HG03060 (cell line): Measurements from ENCODE around the gene CCT5.

ENCODE experiments used
- ATAC-seq: cut with Tn5 transposase; IDR thresholded peaks from one replicate; pipeline ENCODE4 v1.9.1; 2021; ENCODE audit warnings: low read depth, moderate number of reproducible peaks; ENCODE audit not compliant: unreplicated experiment

The CCT5 gene

GRCh38 chr5:10249948-10250805 is at the start of gene CCT5:
Gene CCT5 (plus strand): TSS chr5:10250280. CDS start chr5:10250341, 61 bp downstream.
- peak; percentile 76 for ATAC-seq

GRCh38 chr5:10201223-10201868 is 48.7 kb upstream of the CCT5 start:
- ATAC-seq, result no peak

- ATAC-seq, result no peak
Observed at GRCh38 chr5:10202089-10202910, 47.8 kb upstream of the CCT5 start.

GRCh38 chr5:10209004-10209403 is 41.1 kb upstream of the CCT5 start:
- no peak for ATAC-seq

GRCh38 chr5:10213316-10213715 is 36.8 kb upstream of the CCT5 start:
- no peak for ATAC-seq

GRCh38 chr5:10214041-10214440 is 36.0 kb upstream of the CCT5 start:
- ATAC-seq, result no peak

- no peak for ATAC-seq
Observed at GRCh38 chr5:10215366-10215765, 34.7 kb upstream of the CCT5 start.

- no peak for ATAC-seq
Observed at GRCh38 chr5:10216107-10216506, 34.0 kb upstream of the CCT5 start.

- no peak for ATAC-seq
Observed at GRCh38 chr5:10218658-10219057, 31.4 kb upstream of the CCT5 start.

- ATAC-seq, result no peak
Observed at GRCh38 chr5:10219068-10219467, 31.0 kb upstream of the CCT5 start.

- no peak for ATAC-seq
Observed at GRCh38 chr5:10220248-10220647, 29.8 kb upstream of the CCT5 start.

GRCh38 chr5:10222326-10222725 is 27.8 kb upstream of the CCT5 start:
- no peak for ATAC-seq

GRCh38 chr5:10227379-10227778 is 22.7 kb upstream of the CCT5 start:
- no peak for ATAC-seq

- no peak for ATAC-seq
Observed at GRCh38 chr5:10228288-10228687, 21.8 kb upstream of the CCT5 start.

- ATAC-seq, result no peak
Observed at GRCh38 chr5:10229306-10230048, 20.6 kb upstream of the CCT5 start.

GRCh38 chr5:10232386-10232785 is 17.7 kb upstream of the CCT5 start:
- no peak for ATAC-seq

- no peak for ATAC-seq
Observed at GRCh38 chr5:10233011-10233410, 17.1 kb upstream of the CCT5 start.

- ATAC-seq, result no peak
Observed at GRCh38 chr5:10233505-10233904, 16.6 kb upstream of the CCT5 start.

GRCh38 chr5:10235350-10235749 is 14.7 kb upstream of the CCT5 start:
- no peak for ATAC-seq

GRCh38 chr5:10243660-10244240 is 6.3 kb upstream of the CCT5 start:
- no peak for ATAC-seq
